Testis (tissue), 2 donors: ENCODE measurements around the gene FGF19.

Source experiments
- CTCF ChIP-seq, 3 experiments: fragments of 450-650 bp in 2 of 3; fragments of 200-600 bp in 1 of 3; sonication (generic) in 1 of 3; IDR thresholded peaks; one replicate each; pipeline ENCODE4 v1.5.1; 2016 to 2019; ENCODE audit warnings: antibody characterized with exemption in 3 of 3, mild to moderate bottlenecking in 2 of 3, moderate library complexity in 1 of 3
- POLR2A ChIP-seq: fragments of 450-650 bp; IDR thresholded peaks from one replicate; pipeline ENCODE4 v1.6.1; 2017; ENCODE audit warnings: antibody characterized with exemption, mild to moderate bottlenecking, moderate library complexity

GRCh38 chr11:69718912-69719311 is 15.1 kb upstream of the FGF19 start:
- TF ChIP-seq CTCF (IDR thresholded peaks at IDR 0.05), result no peak
- TF ChIP-seq POLR2A, result no peak
